ENCODE measurements around the gene EPB41.
A peak's percentile ranks its signal among the peaks of the same experiment; 100 is the strongest.

The EPB41 gene

GRCh38 chr1:28927648-28928313 lies 13.4 kb downstream of the EPB41 start:
- peak; percentile 52 for DNase-seq (ENCODE audit: low read depth)
- no peak overlapping the region for H3K4me3 ChIP-seq (ENCODE audit: low read length)
- TF ChIP-seq CTCF (conservative IDR thresholded peaks at IDR 0.05; ENCODE audit: low read length), result no peak

GRCh38 chr1:28928314-28928941 lies 14.1 kb downstream of the EPB41 start:
- TF ChIP-seq CTCF (conservative IDR thresholded peaks at IDR 0.05; ENCODE audit: low read length), result no peak
- H3K4me3 ChIP-seq (ENCODE audit: low read length), result no peak overlapping the region
- no peak for DNase-seq (ENCODE audit: low read depth)

GRCh38 chr1:28933277-28933676 lies 18.9 kb downstream of the EPB41 start:
- TF ChIP-seq CTCF (conservative IDR thresholded peaks at IDR 0.05; ENCODE audit: low read length), result no peak

GRCh38 chr1:28933918-28934317 lies 19.5 kb downstream of the EPB41 start:
- TF ChIP-seq CTCF (conservative IDR thresholded peaks at IDR 0.05; ENCODE audit: low read length), result no peak

More at GRCh38 chr1:28933277-28933676, 18.9 kb downstream of the EPB41 start:
- no peak overlapping the region for H3K4me3 ChIP-seq (ENCODE audit: low read length)
- no peak for DNase-seq (ENCODE audit: low read depth)

GRCh38 chr1:28934676-28935075 lies 20.3 kb downstream of the EPB41 start:
- no peak for DNase-seq (ENCODE audit: low read depth)
- H3K4me3 ChIP-seq (ENCODE audit: low read length), result no peak overlapping the region
- no peak for TF ChIP-seq CTCF (conservative IDR thresholded peaks at IDR 0.05; ENCODE audit: low read length)

More at GRCh38 chr1:28933918-28934317, 19.5 kb downstream of the EPB41 start:
- no peak for DNase-seq (ENCODE audit: low read depth)
- no peak overlapping the region for H3K4me3 ChIP-seq (ENCODE audit: low read length)

GRCh38 chr1:28935293-28935692 lies 20.9 kb downstream of the EPB41 start:
- TF ChIP-seq CTCF (conservative IDR thresholded peaks at IDR 0.05; ENCODE audit: low read length), result no peak
- no peak overlapping the region for H3K4me3 ChIP-seq (ENCODE audit: low read length)
- no peak for DNase-seq (ENCODE audit: low read depth)

- DNase-seq (ENCODE audit: low read depth), result no peak
- no peak overlapping the region for H3K4me3 ChIP-seq (ENCODE audit: low read length)
- no peak for TF ChIP-seq CTCF (conservative IDR thresholded peaks at IDR 0.05; ENCODE audit: low read length)
These were observed 21.7 kb downstream of the EPB41 start for GRCh38 chr1:28936094-28936493.
